Ectodermal cell (in vitro differentiated cells): ENCODE data around the gene INPP5F.

ENCODE experiments used
- H3K27ac ChIP-seq: 2 replicates; pipeline ENCODE4 v1.7.0; 2013; ENCODE audit warnings: mild to moderate bottlenecking, low read depth, low read length; ENCODE audit not compliant: insufficient read depth, poor library complexity, severe bottlenecking
- H3K27me3 ChIP-seq: 2 replicates; pipeline ENCODE4 v1.7.0; 2013; ENCODE audit warnings: mild to moderate bottlenecking, low read length; ENCODE audit not compliant: insufficient read depth, control insufficient read depth, poor library complexity, severe bottlenecking
- H3K36me3 ChIP-seq: one replicate; pipeline ENCODE4 v1.7.0; 2013; ENCODE audit warnings: low read length; ENCODE audit not compliant: control insufficient read depth, insufficient read depth
- H3K4me1 ChIP-seq: one replicate; pipeline ENCODE4 v1.7.0; 2013; ENCODE audit warnings: low read length; ENCODE audit not compliant: control insufficient read depth, insufficient read depth
- H3K4me3 ChIP-seq: 2 replicates; pipeline ENCODE4 v1.7.0; 2013; ENCODE audit warnings: low read depth, low read length, control low read depth; ENCODE audit not compliant: insufficient read depth
- H3K9me3 ChIP-seq: 2 replicates; pipeline ENCODE4 v1.7.0; 2013; ENCODE audit warnings: mild to moderate bottlenecking, low read length, moderate library complexity; ENCODE audit not compliant: control insufficient read depth
- WGBS, 2 experiments: methylation state at CpG; one replicate each; pipeline ENCODE4 v1.1.7; 2013; ENCODE audit warnings: missing lambda C conversion rate in 2 of 2; 5-methylcytosine and 5-hydroxymethylcytosine counted together

Gene INPP5F

GRCh38 chr10:119832951-119833350, 107.1 kb downstream of the INPP5F start:
- Histone ChIP-seq H3K9me3 (no peaks in the 10 kb centered on the region), H3K4me1 (no peaks in the 10 kb centered on the region), H3K27me3 (no peaks in the 10 kb centered on the region), H3K4me3 (no peak overlapping the region), H3K36me3 (peaks cover 43% of the 10 kb centered on the region), H3K27ac (no peak overlapping the region)
- 94 to 100% methylated on average over 1 to 2 of the region's 2 CpGs for WGBS, 2 experiments

GRCh38 chr10:119834188-119834587, 108.3 kb downstream of the INPP5F start:
- Histone ChIP-seq H3K36me3 (peaks cover 34% of the 10 kb centered on the region), H3K27me3 (no peaks in the 10 kb centered on the region), H3K4me1 (no peaks in the 10 kb centered on the region), H3K27ac (no peak overlapping the region), H3K9me3 (no peaks in the 10 kb centered on the region), H3K4me3 (no peak overlapping the region)
- WGBS, 2 experiments: 88 to 93% methylated on average over 4 of the region's 4 CpGs

GRCh38 chr10:119845656-119846055, 119.8 kb downstream of the INPP5F start:
- no peaks in the 10 kb centered on the region for H3K9me3 ChIP-seq
- no peaks in the 10 kb centered on the region for H3K4me1 ChIP-seq
- peaks cover 49% of the 10 kb centered on the region for H3K36me3 ChIP-seq
- H3K4me3 ChIP-seq: no peak overlapping the region
- H3K27ac ChIP-seq: no peak overlapping the region
- WGBS, 2 experiments: 95 to 100% methylated on average over 1 of the region's 1 CpG
- H3K27me3 ChIP-seq: no peaks in the 10 kb centered on the region

GRCh38 chr10:119849031-119849789, 123.4 kb downstream of the INPP5F start:
- Histone ChIP-seq H3K36me3 (peaks cover 49% of the 10 kb centered on the region), H3K27me3 (no peaks in the 10 kb centered on the region), H3K4me3 (no peak overlapping the region), H3K9me3 (no peaks in the 10 kb centered on the region), H3K4me1 (no peaks in the 10 kb centered on the region), H3K27ac (no peak overlapping the region)
- 85 to 92% methylated on average over 6 of the region's 6 CpGs for WGBS, 2 experiments

GRCh38 chr10:119849944-119850343, 124.1 kb downstream of the INPP5F start:
- no peak overlapping the region for H3K4me3 ChIP-seq
- H3K4me1 ChIP-seq: no peaks in the 10 kb centered on the region
- no peak overlapping the region for H3K27ac ChIP-seq
- no peaks in the 10 kb centered on the region for H3K27me3 ChIP-seq
- no peaks in the 10 kb centered on the region for H3K9me3 ChIP-seq
- 89 to 97% methylated on average over 2 to 3 of the region's 3 CpGs for WGBS, 2 experiments
- H3K36me3 ChIP-seq: peaks cover 50% of the 10 kb centered on the region

GRCh38 chr10:119852277-119852676, 126.4 kb downstream of the INPP5F start:
- WGBS, 2 experiments: 94 to 98% methylated on average over 6 of the region's 6 CpGs
- H3K4me1 ChIP-seq: no peaks in the 10 kb centered on the region
- no peaks in the 10 kb centered on the region for H3K9me3 ChIP-seq
- no peak overlapping the region for H3K27ac ChIP-seq
- no peaks in the 10 kb centered on the region for H3K27me3 ChIP-seq
- H3K4me3 ChIP-seq: no peak overlapping the region
- peaks cover 59% of the 10 kb centered on the region for H3K36me3 ChIP-seq

- H3K27ac ChIP-seq: no peak overlapping the region
- H3K9me3 ChIP-seq: no peaks in the 10 kb centered on the region
- WGBS, 2 experiments: 98 to 100% methylated on average over 3 to 6 of the region's 6 CpGs
These were observed 127.0 kb downstream of the INPP5F start for GRCh38 chr10:119852822-119853221.

GRCh38 chr10:119853574-119853973, 127.7 kb downstream of the INPP5F start:
- H3K4me3 ChIP-seq: no peak overlapping the region
- 96% methylated on average over 1 of the region's 1 CpG for WGBS, 2 experiments
- no peak overlapping the region for H3K27ac ChIP-seq
- H3K36me3 ChIP-seq: peaks cover 57% of the 10 kb centered on the region
- no peaks in the 10 kb centered on the region for H3K4me1 ChIP-seq
- H3K27me3 ChIP-seq: no peaks in the 10 kb centered on the region
- H3K9me3 ChIP-seq: no peaks in the 10 kb centered on the region

More at GRCh38 chr10:119852822-119853221, 127.0 kb downstream of the INPP5F start:
- no peak overlapping the region for H3K4me3 ChIP-seq
- H3K4me1 ChIP-seq: no peaks in the 10 kb centered on the region
- H3K36me3 ChIP-seq: peaks cover 57% of the 10 kb centered on the region
- no peaks in the 10 kb centered on the region for H3K27me3 ChIP-seq

GRCh38 chr10:119858063-119858462, 132.2 kb downstream of the INPP5F start:
- Histone ChIP-seq H3K4me1 (no peaks in the 10 kb centered on the region), H3K36me3 (peaks cover 32% of the 10 kb centered on the region)
- WGBS, 2 experiments: 100% methylated on average over 1 of the region's 1 CpG; no CpG with 5 or more reads in 1 of the 2 experiments

GRCh38 chr10:119859420-119860258, 133.8 kb downstream of the INPP5F start:
- H3K9me3 ChIP-seq: no peaks in the 10 kb centered on the region
- H3K36me3 ChIP-seq: peaks cover 22% of the 10 kb centered on the region
- no peaks in the 10 kb centered on the region for H3K4me1 ChIP-seq

More at GRCh38 chr10:119858063-119858462, 132.2 kb downstream of the INPP5F start:
- Histone ChIP-seq H3K9me3 (no peaks in the 10 kb centered on the region), H3K27me3 (no peaks in the 10 kb centered on the region), H3K27ac (no peak overlapping the region), H3K4me3 (no peak overlapping the region)

More at GRCh38 chr10:119859420-119860258, 133.8 kb downstream of the INPP5F start:
- 71 to 85% methylated on average over 1 of the region's 1 CpG for WGBS, 2 experiments
- no peak overlapping the region for H3K4me3 ChIP-seq
- no peaks in the 10 kb centered on the region for H3K27me3 ChIP-seq
- no peak overlapping the region for H3K27ac ChIP-seq
